PC-9 (cell line): ENCODE measurements around the gene KPNA2. TPM values are rescaled to one million over a fixed set of nuclear protein-coding genes. Genes with fewer than 3 reads are reported as not detected.
"Not testable (repeated sequence)": the region's sequence is repeated elsewhere in the genome, so short reads cannot be mapped to it uniquely, and the experiment has no call there.

ENCODE experiments used
- BruUV-seq: library from RNA; stranded (reverse); fragments of 400-500 nt; replicated peaks from 2 replicates; lab custom pipeline; 2021; lab: Mats Ljungman, UMichigan
- CTCF ChIA-PET: fragments of 300-600 bp; sonication (Branson Sonifier 250); formaldehyde crosslinking; loops from one replicate; lab custom pipeline; 2022; ENCODE audit warnings: antibody characterized with exemption; lab: Charles Lee
- POLR2A ChIA-PET: fragments of 300-600 bp; sonication (Branson Sonifier 250); formaldehyde crosslinking; loops from one replicate; lab custom pipeline; 2022; ENCODE audit warnings: antibody characterized with exemption; ENCODE audit not compliant: unreplicated experiment; lab: Charles Lee
- DNase-seq, 2 experiments: peaks; one replicate each; pipeline versions ENCODE4 v3.0.0 to v3.0.0-alpha.2; 2015 to 2022; ENCODE audit warnings: mixed read lengths in 1 of 2
- H2AFZ ChIP-seq: fragments of 200-600 bp; sonication (generic); 2 replicates; pipeline ENCODE4 v1.8.1; 2017; ENCODE audit warnings: antibody characterized with exemption
- H3F3A ChIP-seq: fragments of 200-600 bp; sonication (generic); 2 replicates; pipeline ENCODE4 v1.8.1; 2017; ENCODE audit warnings: antibody characterized with exemption, mild to moderate bottlenecking, low read depth; ENCODE audit not compliant: insufficient read depth
- H3K27ac ChIP-seq: fragments of 200-600 bp; sonication (generic); 2 replicates; pipeline ENCODE4 v1.6.1; 2016; ENCODE audit warnings: mixed run types
- H3K27me3 ChIP-seq: fragments of 200-600 bp; sonication (generic); 2 replicates; pipeline ENCODE4 v1.6.1; 2016; ENCODE audit warnings: low read depth, mixed run types; ENCODE audit not compliant: insufficient read depth
- H3K36me3 ChIP-seq: fragments of 200-600 bp; sonication (generic); 2 replicates; pipeline ENCODE4 v1.6.1; 2016; ENCODE audit warnings: low read depth, mixed run types
- H3K4me1 ChIP-seq: fragments of 200-600 bp; sonication (generic); replicated peaks from 2 replicates; pipeline ENCODE4 v1.6.1; 2016; ENCODE audit warnings: mixed run types; ENCODE audit not compliant: insufficient read depth
- H3K4me2 ChIP-seq: fragments of 200-600 bp; sonication (generic); 2 replicates; pipeline ENCODE4 v1.6.1; 2017; ENCODE audit warnings: mixed run types
- H3K4me3 ChIP-seq: fragments of 200-600 bp; sonication (generic); 2 replicates; pipeline ENCODE4 v1.6.1; 2016; ENCODE audit warnings: mixed run types
- H3K79me2 ChIP-seq: fragments of 200-600 bp; sonication (generic); 2 replicates; pipeline ENCODE4 v1.6.1; 2017; ENCODE audit warnings: low read depth, mixed run types
- H3K9me2 ChIP-seq: fragments of 200-600 bp; sonication (generic); 2 replicates; pipeline ENCODE4 v1.8.1; 2017; ENCODE audit warnings: mild to moderate bottlenecking; ENCODE audit not compliant: insufficient read depth
- H3K9me3 ChIP-seq: fragments of 200-600 bp; sonication (generic); 2 replicates; pipeline ENCODE4 v1.8.1; 2016; ENCODE audit warnings: low read depth; ENCODE audit not compliant: insufficient read depth
- H4K20me1 ChIP-seq: fragments of 200-600 bp; sonication (generic); 2 replicates; pipeline ENCODE4 v1.8.1; 2017; ENCODE audit not compliant: insufficient read depth
- EZH2 ChIP-seq: fragments of 200-600 bp; sonication (generic); IDR thresholded peaks from 2 replicates; pipeline ENCODE4 v1.8.0; 2017; ENCODE audit warnings: antibody characterized with exemption, low read depth
- intact Hi-C: fragments of 100-400 bp; cut with micrococcal nuclease; formaldehyde crosslinking; loops from one replicate; pipeline ENCODE4 v1.10.0; 2022; ENCODE audit not compliant: unreplicated experiment
- total RNA-seq: library from RNA; stranded (reverse); gene quantifications from 2 replicates; pipeline ENCODE4 v1.2.3, GENCODE V29; 2021
- TF ChIP-seq, protein P1 (sequence below): fragments of 200-600 bp; sonication (generic); conservative IDR thresholded peaks from 2 replicates; pipeline ENCODE4 v1.6.1; 2017; ENCODE audit warnings: mixed run types, antibody characterized with exemption, mild to moderate bottlenecking, moderate library complexity

Gene KPNA2
- total RNA-seq, 1 experiment from 2014 or later: 201 TPM

DNA sequence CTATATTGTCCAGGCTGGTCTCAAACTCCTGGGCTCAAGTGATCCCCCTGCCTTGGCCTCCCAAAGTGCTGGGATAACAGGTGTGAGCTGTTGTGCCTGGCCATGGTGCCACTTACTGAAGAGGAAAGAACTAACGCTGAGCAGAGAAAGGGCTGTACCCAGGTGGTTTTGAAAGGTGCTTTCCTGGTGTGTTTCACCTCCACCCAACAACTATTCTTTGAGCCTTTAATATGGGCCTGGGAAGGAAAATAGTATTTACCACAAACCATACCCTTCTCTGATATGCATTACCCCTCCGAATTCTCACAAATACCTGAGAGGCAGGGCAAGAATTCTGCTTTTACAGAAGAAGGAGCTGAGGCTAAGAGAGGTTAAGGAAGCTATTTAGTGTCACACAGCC lies 24.8 kb downstream of the KPNA2 start:
- ChIA-PET CTCF (no interaction called here), POLR2A (interaction anchor here (0.6 kb wide), 1 partner anchor 20 kb away, joined by 5 read pairs; no protein-coding TSS in a partner anchor)
- H3F3A ChIP-seq: no peaks in the 10 kb centered on the region
- TF ChIP-seq, protein P1, sequence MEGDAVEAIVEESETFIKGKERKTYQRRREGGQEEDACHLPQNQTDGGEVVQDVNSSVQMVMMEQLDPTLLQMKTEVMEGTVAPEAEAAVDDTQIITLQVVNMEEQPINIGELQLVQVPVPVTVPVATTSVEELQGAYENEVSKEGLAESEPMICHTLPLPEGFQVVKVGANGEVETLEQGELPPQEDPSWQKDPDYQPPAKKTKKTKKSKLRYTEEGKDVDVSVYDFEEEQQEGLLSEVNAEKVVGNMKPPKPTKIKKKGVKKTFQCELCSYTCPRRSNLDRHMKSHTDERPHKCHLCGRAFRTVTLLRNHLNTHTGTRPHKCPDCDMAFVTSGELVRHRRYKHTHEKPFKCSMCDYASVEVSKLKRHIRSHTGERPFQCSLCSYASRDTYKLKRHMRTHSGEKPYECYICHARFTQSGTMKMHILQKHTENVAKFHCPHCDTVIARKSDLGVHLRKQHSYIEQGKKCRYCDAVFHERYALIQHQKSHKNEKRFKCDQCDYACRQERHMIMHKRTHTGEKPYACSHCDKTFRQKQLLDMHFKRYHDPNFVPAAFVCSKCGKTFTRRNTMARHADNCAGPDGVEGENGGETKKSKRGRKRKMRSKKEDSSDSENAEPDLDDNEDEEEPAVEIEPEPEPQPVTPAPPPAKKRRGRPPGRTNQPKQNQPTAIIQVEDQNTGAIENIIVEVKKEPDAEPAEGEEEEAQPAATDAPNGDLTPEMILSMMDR: no peak
- no peak for TF ChIP-seq EZH2
- no peak overlapping the region for H3K4me2 ChIP-seq
- H3K36me3 ChIP-seq: no peaks in the 10 kb centered on the region
- no peak for DNase-seq
- H3K79me2 ChIP-seq: no peaks in the 10 kb centered on the region
- no TSS peak for BruUV-seq
- H3K27ac ChIP-seq: no peak overlapping the region
- no peaks in the 10 kb centered on the region for H3K27me3 ChIP-seq
- no peaks in the 10 kb centered on the region for H3K4me1 ChIP-seq
- intact Hi-C loops: no loop called here
- H3K9me3 ChIP-seq: no peaks in the 10 kb centered on the region
- H4K20me1 ChIP-seq: no peaks in the 10 kb centered on the region
- no peaks in the 10 kb centered on the region for H3K9me2 ChIP-seq
- no peak overlapping the region for H3K4me3 ChIP-seq
- H2AFZ ChIP-seq: no peak overlapping the region

DNA sequence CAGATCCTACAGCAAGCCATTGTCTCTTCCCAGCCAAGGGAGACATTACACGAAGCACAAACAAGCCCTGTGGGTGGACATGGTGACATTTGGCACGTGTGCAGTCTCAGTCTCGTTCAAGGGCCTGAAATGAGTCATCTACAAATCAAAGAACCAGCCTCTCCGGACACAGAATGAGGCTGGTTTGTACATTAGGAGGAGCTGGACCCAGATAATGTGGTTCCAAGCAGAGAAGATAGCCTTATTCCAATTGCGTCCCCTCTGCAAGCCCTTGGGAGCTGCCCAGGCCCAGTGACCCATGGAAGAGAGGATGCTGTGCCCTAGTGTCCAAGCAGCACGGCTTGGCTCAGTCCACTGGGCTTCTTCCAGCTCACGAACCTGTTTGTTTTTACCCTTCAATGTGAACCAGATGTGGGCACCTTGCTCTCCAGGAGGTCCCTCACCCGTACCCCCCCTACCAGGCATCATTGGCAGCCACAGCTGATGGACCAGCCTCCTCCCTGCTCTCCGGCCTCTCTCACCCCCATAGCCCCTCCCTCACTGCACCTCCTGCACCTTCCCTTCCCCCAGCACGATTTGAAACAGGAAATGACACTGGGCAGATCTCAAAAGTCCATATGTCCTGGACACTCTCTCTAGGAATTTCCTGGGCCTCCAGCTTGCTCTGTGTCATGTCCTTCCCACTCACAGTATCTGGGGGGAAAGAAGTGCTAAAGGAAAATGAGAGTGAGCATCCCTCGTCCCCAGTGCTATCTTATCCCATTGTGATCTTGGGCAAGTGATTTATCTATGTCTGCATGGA lies 26.2 kb downstream of the KPNA2 start:
- BruUV-seq: no TSS peak
- TF ChIP-seq, protein P1: no peak
- no peak for TF ChIP-seq EZH2
- DNase-seq: no peak
- Histone ChIP-seq H3K36me3 (no peaks in the 10 kb centered on the region), H3K9me3 (no peaks in the 10 kb centered on the region), H3K27me3 (no peaks in the 10 kb centered on the region), H3K9me2 (no peaks in the 10 kb centered on the region), H3K4me3 (no peak overlapping the region), H3K4me1 (no peaks in the 10 kb centered on the region), H3F3A (no peaks in the 10 kb centered on the region), H3K27ac (no peak overlapping the region), H2AFZ (no peak overlapping the region), H4K20me1 (no peaks in the 10 kb centered on the region), H3K4me2 (no peak overlapping the region), H3K79me2 (no peaks in the 10 kb centered on the region)
- ChIA-PET CTCF (no interaction called here), POLR2A (no interaction called here)
- intact Hi-C loops: no loop called here

DNA sequence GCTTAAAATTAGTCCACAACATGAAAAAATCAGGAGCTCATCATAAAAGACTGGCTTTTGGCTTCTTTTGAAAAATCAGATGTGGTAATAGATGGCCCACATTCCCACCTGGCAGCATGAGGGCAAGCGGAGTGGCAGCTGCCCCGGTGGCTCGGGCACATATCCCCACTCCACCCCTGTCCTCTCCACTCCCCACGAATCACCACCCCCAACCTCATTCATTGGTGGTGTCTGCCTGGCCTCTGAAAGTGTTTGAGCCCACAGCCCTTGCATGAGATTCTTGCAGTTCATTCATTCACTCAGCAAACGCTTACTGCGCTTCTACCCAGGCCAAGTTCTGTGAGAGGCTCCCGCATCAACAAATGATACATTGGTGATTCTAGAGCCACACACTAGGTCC lies 29.8 kb downstream of the KPNA2 start:
- H3K4me3 ChIP-seq, BruUV-seq, H3K27me3 ChIP-seq, DNase-seq, H3F3A ChIP-seq, POLR2A ChIA-PET, H4K20me1 ChIP-seq, H3K4me2 ChIP-seq, H3K4me1 ChIP-seq, intact Hi-C loops, CTCF ChIA-PET, H3K27ac ChIP-seq, H3K36me3 ChIP-seq, H3K9me3 ChIP-seq, H3K79me2 ChIP-seq, H3K9me2 ChIP-seq, H2AFZ ChIP-seq: not testable (repeated sequence)

DNA sequence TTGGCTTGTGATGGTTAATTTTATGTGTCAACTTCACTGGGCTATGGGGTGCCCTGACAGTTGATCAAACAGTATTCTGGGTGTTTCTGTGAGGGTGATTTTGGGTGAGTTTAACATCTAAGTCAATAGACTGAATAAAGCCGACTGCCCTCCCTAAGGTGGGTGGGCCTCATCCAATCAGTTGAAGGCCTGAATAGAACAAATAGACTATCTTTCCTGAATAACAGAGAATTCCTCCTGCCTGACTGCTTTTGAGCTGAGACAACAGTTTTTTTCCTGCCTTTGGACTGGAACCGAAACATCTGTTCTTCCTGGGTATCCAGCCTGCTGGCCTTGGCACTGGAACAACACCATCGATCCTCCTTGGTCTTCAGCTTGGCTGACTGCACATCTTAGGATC lies 33.0 kb downstream of the KPNA2 start:
- POLR2A ChIA-PET, H3K27me3 ChIP-seq, H4K20me1 ChIP-seq, H3K9me2 ChIP-seq, H3K9me3 ChIP-seq, H3K27ac ChIP-seq, H3K4me2 ChIP-seq, DNase-seq, BruUV-seq, H2AFZ ChIP-seq, intact Hi-C loops, CTCF ChIA-PET, H3K36me3 ChIP-seq, H3K4me3 ChIP-seq, H3F3A ChIP-seq, H3K4me1 ChIP-seq, H3K79me2 ChIP-seq: not testable (repeated sequence)

DNA sequence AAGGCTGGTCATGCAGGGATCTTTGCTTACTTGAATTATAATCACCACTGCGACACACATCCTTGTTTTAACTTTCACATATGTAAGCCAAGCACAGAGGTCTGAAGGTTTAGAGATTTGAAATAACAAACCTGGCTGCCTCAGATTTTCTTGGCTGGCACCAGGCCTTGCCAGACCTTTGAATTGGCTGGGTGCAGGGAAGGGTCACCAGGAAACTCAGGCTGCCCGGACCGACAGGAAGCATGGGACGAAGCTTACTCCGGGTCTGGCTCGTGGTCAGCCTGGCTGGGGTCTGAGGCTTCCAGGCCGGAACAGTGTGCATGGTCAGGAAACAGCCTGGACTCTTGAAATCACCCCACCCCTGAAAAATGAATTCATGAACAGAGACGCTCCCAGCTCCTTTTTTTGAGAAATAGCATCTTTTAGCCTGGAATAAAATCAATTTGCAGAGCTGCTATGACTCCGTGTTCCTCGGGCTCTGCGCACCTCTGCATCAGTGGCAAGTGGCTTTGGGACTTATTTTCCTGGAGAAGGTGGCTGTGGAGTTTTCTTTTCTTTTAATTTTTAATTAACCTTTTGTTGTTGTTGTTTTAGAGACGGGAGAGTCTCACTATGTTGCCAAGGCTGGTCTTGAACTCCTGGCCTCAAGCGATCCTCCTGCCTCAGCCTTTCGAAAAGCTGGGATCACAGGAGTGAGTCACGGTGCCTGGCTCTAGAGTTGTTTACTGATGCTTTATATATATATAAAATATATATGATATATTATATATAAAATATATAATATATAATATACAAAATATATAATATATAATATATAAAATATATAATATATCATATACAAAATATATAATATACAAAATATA lies 35.3 kb downstream of the KPNA2 start:
- H3K4me2 ChIP-seq, H3K9me3 ChIP-seq, H3K4me1 ChIP-seq, H3F3A ChIP-seq, CTCF ChIA-PET, POLR2A ChIA-PET, H3K79me2 ChIP-seq, H3K4me3 ChIP-seq, DNase-seq, H3K27ac ChIP-seq, H3K9me2 ChIP-seq, H3K36me3 ChIP-seq, H2AFZ ChIP-seq, H3K27me3 ChIP-seq, BruUV-seq, H4K20me1 ChIP-seq, intact Hi-C loops: not testable (repeated sequence)
